ENCODE measurements around the gene SLC17A9. TPM values are rescaled to one million over a fixed set of nuclear protein-coding genes. Genes with fewer than 3 reads are reported as not detected.

The SLC17A9 gene
- total RNA-seq, 1 experiment from 2014 or later, result 37.6 TPM

DNA sequence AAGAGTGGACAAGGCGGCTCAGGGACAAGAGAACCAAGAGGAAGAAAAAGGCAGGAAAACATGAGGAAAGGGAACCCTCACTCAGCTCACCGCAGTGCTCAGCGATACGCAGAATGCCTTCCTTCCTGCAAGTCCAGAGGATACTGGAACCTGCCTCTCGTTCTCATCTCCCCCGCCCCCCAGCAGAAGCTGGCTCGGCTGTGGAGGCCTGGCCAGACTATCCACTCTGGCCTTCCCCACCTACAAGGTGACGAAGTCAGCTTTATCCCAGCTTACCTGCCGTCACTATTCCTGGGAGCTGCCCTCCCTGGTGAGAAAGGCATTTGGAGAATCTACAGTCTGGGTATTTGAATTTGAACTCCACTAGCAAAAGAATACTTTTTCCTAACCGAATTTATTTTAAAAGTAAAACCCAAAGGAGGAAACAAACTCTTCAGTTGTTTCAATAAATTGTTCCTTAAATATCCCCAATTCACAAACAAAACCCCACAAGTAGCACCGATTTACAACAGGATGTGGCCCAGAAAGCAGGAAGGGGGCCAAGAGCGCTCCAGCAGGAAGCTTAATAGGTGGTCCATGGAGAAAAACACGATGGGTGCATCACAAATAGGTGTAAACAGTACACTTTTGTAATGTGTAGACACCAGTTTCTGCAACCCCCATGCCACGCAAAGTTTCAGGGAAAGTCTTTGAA is 24.1 kb upstream of the SLC17A9 start:
- H3K4me1 ChIP-seq (ENCODE audit: control insufficient read depth in 1 of 2, insufficient read depth in 2 of 2, low read length in 2 of 2), result peaks cover 26 to 63% of the 10 kb centered on the region in 2 experiments
- peak overlapping the region; percentile 23; the same call in 1 of the 2 replicates for H3K27ac ChIP-seq (ENCODE audit: low read depth, low read length)
- H2AFZ ChIP-seq (ENCODE audit: low read depth, low read length, poor library complexity, severe bottlenecking), result no peak overlapping the region
- intact Hi-C loops (cut with micrococcal nuclease), result no loop called here
- peaks cover 42% of the 10 kb centered on the region for H4K20me1 ChIP-seq (ENCODE audit: insufficient read depth)
- CTCF ChIA-PET, result no interaction called here
- peaks cover 99% of the 10 kb centered on the region for H3K79me2 ChIP-seq (ENCODE audit: insufficient read depth, low read length)
- no peaks in the 10 kb centered on the region for H3K9me3 ChIP-seq (ENCODE audit: control insufficient read depth in 1 of 2, insufficient read depth in 1 of 2, low read depth in 1 of 2, low read length in 2 of 2)
- ATAC-seq (no peak), DNase-seq (ENCODE audit: low read depth, low spot score) (no peak)
- no peak overlapping the region for H3K4me2 ChIP-seq (ENCODE audit: low read length)
- no peak overlapping the region for H3K9ac ChIP-seq (ENCODE audit: low read length)
- H3K27me3 ChIP-seq (ENCODE audit: insufficient read depth, low read length), result no peaks in the 10 kb centered on the region
- BruUV-seq (replicated peaks), result no TSS peak
- TF ChIP-seq SP1 (IDR thresholded peaks at IDR 0.05; ENCODE audit: low read depth), result no peak
- TF ChIP-seq, protein P1, sequence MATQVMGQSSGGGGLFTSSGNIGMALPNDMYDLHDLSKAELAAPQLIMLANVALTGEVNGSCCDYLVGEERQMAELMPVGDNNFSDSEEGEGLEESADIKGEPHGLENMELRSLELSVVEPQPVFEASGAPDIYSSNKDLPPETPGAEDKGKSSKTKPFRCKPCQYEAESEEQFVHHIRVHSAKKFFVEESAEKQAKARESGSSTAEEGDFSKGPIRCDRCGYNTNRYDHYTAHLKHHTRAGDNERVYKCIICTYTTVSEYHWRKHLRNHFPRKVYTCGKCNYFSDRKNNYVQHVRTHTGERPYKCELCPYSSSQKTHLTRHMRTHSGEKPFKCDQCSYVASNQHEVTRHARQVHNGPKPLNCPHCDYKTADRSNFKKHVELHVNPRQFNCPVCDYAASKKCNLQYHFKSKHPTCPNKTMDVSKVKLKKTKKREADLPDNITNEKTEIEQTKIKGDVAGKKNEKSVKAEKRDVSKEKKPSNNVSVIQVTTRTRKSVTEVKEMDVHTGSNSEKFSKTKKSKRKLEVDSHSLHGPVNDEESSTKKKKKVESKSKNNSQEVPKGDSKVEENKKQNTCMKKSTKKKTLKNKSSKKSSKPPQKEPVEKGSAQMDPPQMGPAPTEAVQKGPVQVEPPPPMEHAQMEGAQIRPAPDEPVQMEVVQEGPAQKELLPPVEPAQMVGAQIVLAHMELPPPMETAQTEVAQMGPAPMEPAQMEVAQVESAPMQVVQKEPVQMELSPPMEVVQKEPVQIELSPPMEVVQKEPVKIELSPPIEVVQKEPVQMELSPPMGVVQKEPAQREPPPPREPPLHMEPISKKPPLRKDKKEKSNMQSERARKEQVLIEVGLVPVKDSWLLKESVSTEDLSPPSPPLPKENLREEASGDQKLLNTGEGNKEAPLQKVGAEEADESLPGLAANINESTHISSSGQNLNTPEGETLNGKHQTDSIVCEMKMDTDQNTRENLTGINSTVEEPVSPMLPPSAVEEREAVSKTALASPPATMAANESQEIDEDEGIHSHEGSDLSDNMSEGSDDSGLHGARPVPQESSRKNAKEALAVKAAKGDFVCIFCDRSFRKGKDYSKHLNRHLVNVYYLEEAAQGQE (IDR thresholded peaks at IDR 0.05; ENCODE audit: low read depth), result no peak
- TF ChIP-seq SIN3A (IDR thresholded peaks at IDR 0.05; ENCODE audit: low read depth), result no peak
- TF ChIP-seq, protein P2, sequence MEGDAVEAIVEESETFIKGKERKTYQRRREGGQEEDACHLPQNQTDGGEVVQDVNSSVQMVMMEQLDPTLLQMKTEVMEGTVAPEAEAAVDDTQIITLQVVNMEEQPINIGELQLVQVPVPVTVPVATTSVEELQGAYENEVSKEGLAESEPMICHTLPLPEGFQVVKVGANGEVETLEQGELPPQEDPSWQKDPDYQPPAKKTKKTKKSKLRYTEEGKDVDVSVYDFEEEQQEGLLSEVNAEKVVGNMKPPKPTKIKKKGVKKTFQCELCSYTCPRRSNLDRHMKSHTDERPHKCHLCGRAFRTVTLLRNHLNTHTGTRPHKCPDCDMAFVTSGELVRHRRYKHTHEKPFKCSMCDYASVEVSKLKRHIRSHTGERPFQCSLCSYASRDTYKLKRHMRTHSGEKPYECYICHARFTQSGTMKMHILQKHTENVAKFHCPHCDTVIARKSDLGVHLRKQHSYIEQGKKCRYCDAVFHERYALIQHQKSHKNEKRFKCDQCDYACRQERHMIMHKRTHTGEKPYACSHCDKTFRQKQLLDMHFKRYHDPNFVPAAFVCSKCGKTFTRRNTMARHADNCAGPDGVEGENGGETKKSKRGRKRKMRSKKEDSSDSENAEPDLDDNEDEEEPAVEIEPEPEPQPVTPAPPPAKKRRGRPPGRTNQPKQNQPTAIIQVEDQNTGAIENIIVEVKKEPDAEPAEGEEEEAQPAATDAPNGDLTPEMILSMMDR (IDR thresholded peaks at IDR 0.05 in 2 of 3, conservative IDR thresholded peaks at IDR 0.05 in 1 of 3; ENCODE audit: borderline replicate concordance in 1 of 3, insufficient read depth in 1 of 3, low read depth in 2 of 3, low read length in 2 of 3), result no peak
- no peak overlapping the region for H3K4me3 ChIP-seq (replicated peaks in 1 of 2; ENCODE audit: low read depth in 1 of 2, low read length in 2 of 2)
- no peaks in the 10 kb centered on the region for H3K9me2 ChIP-seq (ENCODE audit: insufficient read depth)
- RAD21 ChIA-PET (ENCODE audit: low non-redundant PET in 1 of 2, low total read pairs in 2 of 2, uncharacterized antibody in 2 of 2, unreplicated experiment in 2 of 2), result no interaction called here
- POLR2A ChIA-PET, result no interaction called here
- peaks cover under 1 to 5% of the 10 kb centered on the region in 2 experiments; a peak in 1 of 4 replicates for H3K36me3 ChIP-seq (ENCODE audit: control insufficient read depth in 1 of 2, insufficient read depth in 2 of 2, low read length in 2 of 2)
